Right lobe of liver (tissue), 6 donors: ENCODE results near the gene SHCBP1. TPM values are rescaled to one million over a fixed set of nuclear protein-coding genes. Genes with fewer than 3 reads are reported as not detected.
"Not testable (repeated sequence)": the region's sequence is repeated elsewhere in the genome, so short reads cannot be mapped to it uniquely, and the experiment has no call there.

Experiments
- ATAC-seq, 4 donors: fragments of 200-7000 bp; cut with Tn5 transposase; one replicate each; pipeline ENCODE4 v1.9.1; 2020; ENCODE audit warnings: mild to moderate bottlenecking in 4 of 4, moderate library complexity in 4 of 4
- DNase-seq, 3 donors: peaks; one replicate each; pipeline ENCODE4 v3.0.0-alpha.2; 2020
- H3K27ac ChIP-seq, 3 donors: fragments of 200-600 bp; one replicate each; pipeline ENCODE4 v1.8.0; 2022
- H3K27me3 ChIP-seq, 2 donors: fragments of 200-600 bp; one replicate each; pipeline ENCODE4 v1.8.0; 2022
- H3K36me3 ChIP-seq, 4 donors: fragments of 200-600 bp; sonication (generic) in 1 of 4; one replicate each; pipeline versions ENCODE4 v1.5.1 to v1.8.0; 2017 to 2022; ENCODE audit warnings: control low read depth in 1 of 4
- H3K4me1 ChIP-seq, 4 donors: fragments of 200-600 bp; sonication (generic) in 1 of 4; one replicate each; pipeline versions ENCODE4 v1.5.1 to v1.8.0; 2017 to 2022; ENCODE audit warnings: control low read depth in 1 of 4
- H3K4me3 ChIP-seq, 3 donors: fragments of 200-600 bp; one replicate each; pipeline ENCODE4 v1.8.0; 2022
- H3K9me3 ChIP-seq, 4 donors: fragments of 200-600 bp; sonication (generic) in 1 of 4; one replicate each; pipeline versions ENCODE4 v1.5.1 to v1.8.0; 2017 to 2022; ENCODE audit warnings: control low read depth in 1 of 4
- POLR2A ChIP-seq: fragments of 450-650 bp; IDR thresholded peaks from one replicate; pipeline ENCODE4 v1.6.1; 2017; ENCODE audit warnings: antibody characterized with exemption, mild to moderate bottlenecking
- WGBS: methylation state at CpG from one replicate; pipeline ENCODE4 v1.1.6; 2018; ENCODE audit warnings: low coverage, low lambda C conversion rate; ENCODE audit not compliant: insufficient coverage; ENCODE audit errors: missing lambda C conversion rate; 5-methylcytosine and 5-hydroxymethylcytosine counted together
- intact Hi-C, 2 donors: fragments of 100-400 bp; cut with DNase I; formaldehyde crosslinking; loops; one replicate each; pipeline versions ENCODE4 v1.11.2 to v1.14.1; 2022
- small RNA-seq, 2 experiments: library from RNA; depleted of rRNA; stranded (forward); fragments of <200 nt; gene quantifications; one replicate each; pipeline ENCODE3, GENCODE V24; 2016
- total RNA-seq, 6 experiments: library from RNA; depleted of rRNA in 2 of 6; stranded (reverse); fragments of >200 nt in 2 of 6; fragmentation: NEBNext Ultra II Directional in 3 of 6; extraction: Animal tissue kit (Norgen Biotek cat#: 25700) in 3 of 6; gene quantifications; one replicate each; pipeline versions ENCODE4 v1.1.0 to v1.2.4, GENCODE V29; 2016 to 2023
- TF ChIP-seq, protein P1 (sequence below), 4 donors: fragments of 200-600 bp in 3 of 4; fragments of 450-650 bp in 1 of 4; IDR thresholded peaks; one replicate each; pipeline versions ENCODE4 v1.5.1 to v1.8.0; 2016 to 2022; ENCODE audit warnings: antibody characterized with exemption in 4 of 4, mild to moderate bottlenecking in 2 of 4
- donor health status: DM: no; HTN: yes; CAD: no.
- donor health status: DM: no; HTN: no; CAD: no.
- donor health status: DM: no; HTN: no; CAD: no.
- donor health status: DM: no; HTN: yes; CAD: no.
- donor health status: DM: no; HTN: yes; CAD: no.

SHCBP1 gene
- total RNA-seq, 6 experiments from 2014 or later = 0.18 to 0.93 (median 0.66) TPM; not detected in 1

DNA sequence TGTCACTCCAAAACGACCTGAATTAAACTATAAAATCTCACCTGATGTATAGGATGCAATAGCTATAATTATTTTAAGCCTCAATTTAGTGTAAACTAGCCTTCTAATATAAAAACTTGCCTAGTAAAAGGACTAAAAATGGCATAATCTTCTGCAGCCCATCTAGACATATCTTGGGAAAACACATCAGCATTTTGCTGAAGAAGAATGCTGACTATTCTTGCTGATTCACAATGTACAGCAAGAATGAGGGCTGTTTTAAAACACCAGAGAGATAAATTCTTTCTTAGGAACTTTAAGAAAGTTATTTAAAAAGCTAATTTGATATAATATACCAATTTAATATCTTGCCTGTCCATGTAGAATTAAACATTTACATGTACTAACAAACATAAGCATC, 63.2 kb downstream of the SHCBP1 start:
- Histone ChIP-seq H3K4me3 (no peak overlapping the region), H3K27me3 (no peaks in the 10 kb centered on the region), H3K36me3 (no peaks in the 10 kb centered on the region), H3K27ac (no peak overlapping the region), H3K9me3 (no peaks in the 10 kb centered on the region), H3K4me1 (no peaks in the 10 kb centered on the region)
- TF ChIP-seq POLR2A = no peak
- TF ChIP-seq, protein P1, sequence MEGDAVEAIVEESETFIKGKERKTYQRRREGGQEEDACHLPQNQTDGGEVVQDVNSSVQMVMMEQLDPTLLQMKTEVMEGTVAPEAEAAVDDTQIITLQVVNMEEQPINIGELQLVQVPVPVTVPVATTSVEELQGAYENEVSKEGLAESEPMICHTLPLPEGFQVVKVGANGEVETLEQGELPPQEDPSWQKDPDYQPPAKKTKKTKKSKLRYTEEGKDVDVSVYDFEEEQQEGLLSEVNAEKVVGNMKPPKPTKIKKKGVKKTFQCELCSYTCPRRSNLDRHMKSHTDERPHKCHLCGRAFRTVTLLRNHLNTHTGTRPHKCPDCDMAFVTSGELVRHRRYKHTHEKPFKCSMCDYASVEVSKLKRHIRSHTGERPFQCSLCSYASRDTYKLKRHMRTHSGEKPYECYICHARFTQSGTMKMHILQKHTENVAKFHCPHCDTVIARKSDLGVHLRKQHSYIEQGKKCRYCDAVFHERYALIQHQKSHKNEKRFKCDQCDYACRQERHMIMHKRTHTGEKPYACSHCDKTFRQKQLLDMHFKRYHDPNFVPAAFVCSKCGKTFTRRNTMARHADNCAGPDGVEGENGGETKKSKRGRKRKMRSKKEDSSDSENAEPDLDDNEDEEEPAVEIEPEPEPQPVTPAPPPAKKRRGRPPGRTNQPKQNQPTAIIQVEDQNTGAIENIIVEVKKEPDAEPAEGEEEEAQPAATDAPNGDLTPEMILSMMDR (IDR thresholded peaks at IDR 0.05) = no peak
- intact Hi-C loops = no loop called here
- DNase-seq = no peak
- WGBS = 13% methylated on average over 1 of the region's 1 CpG
- ATAC-seq = no peak

DNA sequence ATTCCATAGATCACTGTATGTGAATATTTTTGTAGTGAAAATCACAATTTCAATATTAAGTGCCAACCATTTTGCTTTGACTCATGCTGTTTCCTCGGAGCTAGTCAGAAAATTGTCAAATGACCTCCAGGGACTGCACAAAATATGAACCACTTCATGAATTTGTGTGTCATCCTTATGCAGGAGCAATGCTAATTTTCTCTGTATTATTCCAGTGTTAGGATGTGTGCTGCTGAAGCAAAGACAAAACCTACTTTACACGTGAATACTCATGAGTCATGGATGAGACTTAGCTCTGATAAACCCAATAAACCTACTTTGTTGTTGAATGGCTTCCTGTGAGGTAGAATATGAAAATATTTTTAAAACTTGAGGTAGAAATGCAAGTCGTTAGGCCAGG, 65.2 kb downstream of the SHCBP1 start:
- ATAC-seq (no peak), DNase-seq (no peak)
- H3K27me3 ChIP-seq = no peaks in the 10 kb centered on the region
- no peak overlapping the region for H3K27ac ChIP-seq
- intact Hi-C loops = no loop called here
- WGBS = 46% methylated on average over 3 of the region's 3 CpGs
- H3K4me1 ChIP-seq = no peaks in the 10 kb centered on the region
- TF ChIP-seq, protein P1 (IDR thresholded peaks at IDR 0.05) = no peak
- TF ChIP-seq POLR2A = no peak
- no peaks in the 10 kb centered on the region for H3K36me3 ChIP-seq
- no peak overlapping the region for H3K4me3 ChIP-seq
- H3K9me3 ChIP-seq = no peaks in the 10 kb centered on the region

DNA sequence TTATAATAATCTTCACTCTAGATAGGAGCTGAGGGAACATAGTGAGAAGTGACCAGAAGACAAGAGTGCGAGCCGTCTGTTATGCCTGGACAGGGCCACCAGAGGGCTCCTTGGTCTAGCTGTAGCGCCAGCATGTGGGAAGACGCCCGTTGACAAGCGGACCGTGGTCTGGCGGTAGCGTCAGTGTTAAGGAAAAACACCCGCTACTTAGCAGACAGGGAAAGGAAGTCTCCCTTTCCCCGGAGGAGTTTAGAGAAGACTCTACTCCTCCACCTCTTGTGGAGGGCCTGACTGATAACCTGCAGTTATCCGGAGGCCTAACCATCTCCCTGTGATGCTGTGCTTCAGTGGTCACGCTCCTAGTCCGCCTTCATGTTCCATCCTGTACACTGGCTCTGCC, 66.7 kb downstream of the SHCBP1 start:
- H3K9me3 ChIP-seq, H3K36me3 ChIP-seq, H3K27me3 ChIP-seq, H3K4me3 ChIP-seq, H3K4me1 ChIP-seq, intact Hi-C loops, H3K27ac ChIP-seq: not testable (repeated sequence)
- DNase-seq (peak; percentile 65 to 78 (median 74)), ATAC-seq (peak; percentile 52 to 60 (median 55))
- TF ChIP-seq, protein P1 (IDR thresholded peaks at IDR 0.05) = peak; percentile 58 to 81 (median 76)
- WGBS = 5% methylated on average over 10 of the region's 14 CpGs

DNA sequence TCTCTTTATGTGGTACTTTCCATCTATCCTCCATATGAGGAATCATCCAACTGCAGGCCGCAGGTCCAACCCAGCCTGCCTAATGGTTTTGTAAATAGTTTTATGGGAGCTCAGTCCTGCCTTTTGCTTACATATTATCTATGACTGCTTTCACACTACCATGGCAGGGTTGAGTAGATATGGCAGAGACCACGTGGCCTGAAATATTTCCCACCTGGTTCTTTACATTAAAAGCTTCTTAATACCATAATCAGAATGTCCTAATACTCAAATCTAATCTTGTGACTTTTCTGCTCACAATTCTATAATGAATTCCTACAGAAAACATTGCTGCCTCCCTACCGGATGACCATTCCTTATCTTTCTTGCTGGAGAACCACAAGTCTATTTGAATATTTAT, 71.7 kb downstream of the SHCBP1 start:
- H3K27me3 ChIP-seq = no peaks in the 10 kb centered on the region
- no peak for TF ChIP-seq POLR2A
- TF ChIP-seq, protein P1 (IDR thresholded peaks at IDR 0.05) = no peak
- 43% methylated on average over 3 of the region's 3 CpGs for WGBS
- no peaks in the 10 kb centered on the region for H3K4me1 ChIP-seq
- no peaks in the 10 kb centered on the region for H3K36me3 ChIP-seq
- no peak overlapping the region for H3K27ac ChIP-seq
- intact Hi-C loops = no loop called here
- ATAC-seq (no peak), DNase-seq (no peak)
- H3K4me3 ChIP-seq = no peak overlapping the region
- H3K9me3 ChIP-seq = no peaks in the 10 kb centered on the region

Small RNA genes lying within 50 kb of the gene (small RNA-seq; reads per million reads assigned to genes)
- 0 reads per million in 2 experiments for gene RNU6-845P

Other genes starting within 250 kb of the SHCBP1 start
- 10 to 100 TPM; 18.0 to 36.5 (median 28.9) TPM for gene VPS35, start 67.8 kb upstream of the SHCBP1 start, total RNA-seq
- gene ORC6, start 68.3 kb upstream of the SHCBP1 start, total RNA-seq = 1 to 10 TPM in 2 of 6 experiments, under 1 TPM in 4; 0.18 to 4.8 (median 0.76) TPM
- under 1 TPM; 0.06 to 0.44 (median 0.23) TPM for gene MYLK3, start 127.0 kb upstream of the SHCBP1 start, total RNA-seq
- 1 to 10 TPM; 5.5 to 9.8 (median 7.4) TPM for gene C16orf87, start 209.8 kb upstream of the SHCBP1 start, total RNA-seq